ENCODE results near the gene TNS1. TPM values are rescaled to one million over a fixed set of nuclear protein-coding genes. Genes with fewer than 3 reads are reported as not detected.

Gene TNS1
- total and polyA plus RNA-seq, 9 of the 15 experiments (the other 6 are each of a cell fraction or from before 2014, with no cell fraction given), result 0.13 to 2.7 (median 0.77) TPM

DNA sequence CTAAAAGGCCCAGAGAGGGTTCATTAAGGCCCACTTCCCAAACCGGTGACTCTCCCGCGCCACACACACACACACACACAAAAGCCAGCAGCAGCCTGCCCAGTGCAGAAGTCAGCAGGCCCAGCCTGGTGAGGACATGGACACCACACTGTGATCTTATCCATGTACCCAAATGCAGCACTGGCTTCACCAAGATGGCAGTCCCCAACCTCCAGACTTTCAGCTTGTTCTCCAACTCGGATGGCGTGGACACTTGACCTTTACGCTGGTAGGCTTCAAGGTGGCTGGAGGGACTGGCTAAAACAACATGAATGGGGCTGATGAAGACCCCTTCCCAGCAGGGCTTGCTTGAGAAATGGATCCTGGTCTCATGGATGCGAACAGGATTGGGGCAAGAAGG is 50.4 kb downstream of the TNS1 start (continued):
- TF ChIP-seq, protein P1, sequence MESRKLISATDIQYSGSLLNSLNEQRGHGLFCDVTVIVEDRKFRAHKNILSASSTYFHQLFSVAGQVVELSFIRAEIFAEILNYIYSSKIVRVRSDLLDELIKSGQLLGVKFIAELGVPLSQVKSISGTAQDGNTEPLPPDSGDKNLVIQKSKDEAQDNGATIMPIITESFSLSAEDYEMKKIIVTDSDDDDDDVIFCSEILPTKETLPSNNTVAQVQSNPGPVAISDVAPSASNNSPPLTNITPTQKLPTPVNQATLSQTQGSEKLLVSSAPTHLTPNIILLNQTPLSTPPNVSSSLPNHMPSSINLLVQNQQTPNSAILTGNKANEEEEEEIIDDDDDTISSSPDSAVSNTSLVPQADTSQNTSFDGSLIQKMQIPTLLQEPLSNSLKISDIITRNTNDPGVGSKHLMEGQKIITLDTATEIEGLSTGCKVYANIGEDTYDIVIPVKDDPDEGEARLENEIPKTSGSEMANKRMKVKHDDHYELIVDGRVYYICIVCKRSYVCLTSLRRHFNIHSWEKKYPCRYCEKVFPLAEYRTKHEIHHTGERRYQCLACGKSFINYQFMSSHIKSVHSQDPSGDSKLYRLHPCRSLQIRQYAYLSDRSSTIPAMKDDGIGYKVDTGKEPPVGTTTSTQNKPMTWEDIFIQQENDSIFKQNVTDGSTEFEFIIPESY (CRISPR knock-in tag; IDR thresholded peaks at IDR 0.05), result no peak
- no peak for TF ChIP-seq MCM3 (IDR thresholded peaks at IDR 0.05)
- TF ChIP-seq CREB1 (IDR thresholded peaks at IDR 0.05), result no peak
- no peak for TF ChIP-seq CREB1 (CRISPR knock-in tag; IDR thresholded peaks at IDR 0.05)
- TF ChIP-seq SRSF3 (IDR thresholded peaks at IDR 0.05; ENCODE audit: insufficient read depth, low read length), result no peak
- TF ChIP-seq KDM4B (IDR thresholded peaks at IDR 0.05; ENCODE audit: borderline replicate concordance in 2 of 2, low read depth in 1 of 2), result no peak

DNA sequence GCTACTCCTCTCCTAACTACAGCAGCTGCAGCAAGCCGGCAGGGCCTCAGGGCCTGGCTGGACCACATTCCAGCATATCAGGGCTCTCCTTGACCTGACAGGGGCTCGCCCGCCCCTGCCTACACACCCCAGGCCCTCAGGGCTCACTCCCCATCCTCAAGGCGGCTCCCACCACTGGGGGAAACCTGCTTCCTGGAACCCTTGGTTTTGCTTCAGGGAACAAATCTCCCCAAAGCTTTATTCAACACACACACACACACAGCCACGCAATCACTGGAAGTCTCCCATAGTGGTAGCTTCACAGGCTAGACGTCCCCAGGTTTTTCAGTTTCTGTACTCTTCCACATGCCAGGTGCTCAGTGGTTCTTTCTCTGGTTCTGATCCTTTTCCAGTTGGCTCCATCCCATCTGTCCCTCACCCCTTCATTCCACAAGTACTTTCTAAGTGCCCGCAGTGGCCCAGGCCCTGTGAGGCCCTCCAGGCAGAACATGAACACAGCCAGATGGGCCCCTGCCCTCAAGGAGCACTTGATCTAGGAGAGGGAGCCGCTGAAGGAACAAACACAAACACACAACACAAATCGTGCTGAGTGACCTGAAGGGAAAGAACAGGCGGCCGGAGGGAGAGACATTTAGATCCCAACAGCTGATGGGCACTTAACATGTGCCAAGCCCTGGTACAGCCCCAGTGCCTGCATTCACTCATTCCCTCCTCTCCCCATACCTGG is 51.1 kb downstream of the TNS1 start:
- in situ Hi-C loops (cut with MboI), result no loop called here
- DNase-seq (ENCODE audit: extremely low read depth in 1 of 4, low spot score in 3 of 4) (no peak), FAIRE-seq (no peak), ATAC-seq (no peak)
- ChIA-PET CTCF (ENCODE audit: low intra/inter-chr PET ratio) (no interaction called here), POLR2A (no interaction called here)
- H3K9me1 ChIP-seq (ENCODE audit: control insufficient read depth, insufficient read depth, low read length), result no peaks in the 10 kb centered on the region
- H3K27me3 ChIP-seq (ENCODE audit: control insufficient read depth in 2 of 2, insufficient read depth in 2 of 2, low read length in 2 of 2), result peaks cover 0 to 52% of the 10 kb centered on the region in 2 experiments; a peak in 4 of 5 replicates
- no peak overlapping the region for H3K4me3 ChIP-seq
- no peaks in the 10 kb centered on the region for H3K79me2 ChIP-seq (ENCODE audit: control insufficient read depth, insufficient read depth, low read length)
- no peak for TF ChIP-seq SMARCA4 (IDR thresholded peaks at IDR 0.05)
- no peak for TF ChIP-seq ETS2 (tag; IDR thresholded peaks at IDR 0.05; ENCODE audit: borderline replicate concordance, poor library complexity, severe bottlenecking)
- no peak for TF ChIP-seq KLF6 (CRISPR knock-in tag; IDR thresholded peaks at IDR 0.05; ENCODE audit: borderline replicate concordance)
- TF ChIP-seq KLF13 (tag; IDR thresholded peaks at IDR 0.05; ENCODE audit: borderline replicate concordance, low read depth), result no peak
- TF ChIP-seq, protein P2, sequence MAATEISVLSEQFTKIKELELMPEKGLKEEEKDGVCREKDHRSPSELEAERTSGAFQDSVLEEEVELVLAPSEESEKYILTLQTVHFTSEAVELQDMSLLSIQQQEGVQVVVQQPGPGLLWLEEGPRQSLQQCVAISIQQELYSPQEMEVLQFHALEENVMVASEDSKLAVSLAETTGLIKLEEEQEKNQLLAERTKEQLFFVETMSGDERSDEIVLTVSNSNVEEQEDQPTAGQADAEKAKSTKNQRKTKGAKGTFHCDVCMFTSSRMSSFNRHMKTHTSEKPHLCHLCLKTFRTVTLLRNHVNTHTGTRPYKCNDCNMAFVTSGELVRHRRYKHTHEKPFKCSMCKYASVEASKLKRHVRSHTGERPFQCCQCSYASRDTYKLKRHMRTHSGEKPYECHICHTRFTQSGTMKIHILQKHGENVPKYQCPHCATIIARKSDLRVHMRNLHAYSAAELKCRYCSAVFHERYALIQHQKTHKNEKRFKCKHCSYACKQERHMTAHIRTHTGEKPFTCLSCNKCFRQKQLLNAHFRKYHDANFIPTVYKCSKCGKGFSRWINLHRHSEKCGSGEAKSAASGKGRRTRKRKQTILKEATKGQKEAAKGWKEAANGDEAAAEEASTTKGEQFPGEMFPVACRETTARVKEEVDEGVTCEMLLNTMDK (IDR thresholded peaks at IDR 0.05; ENCODE audit: borderline replicate concordance, insufficient read depth, low read depth, low read length, poor library complexity, severe bottlenecking), result no peak
- no peak for TF ChIP-seq BRD9 (IDR thresholded peaks at IDR 0.05; ENCODE audit: low read depth, partially characterized antibody)
- no peak for TF ChIP-seq MED1 (CRISPR knock-in tag; IDR thresholded peaks at IDR 0.05; ENCODE audit: borderline replicate concordance)
- no peak for TF ChIP-seq BRCA1 (IDR thresholded peaks at IDR 0.05)
- TF ChIP-seq BRCA1 (CRISPR knock-in tag; IDR thresholded peaks at IDR 0.05), result no peak
- no peak for TF ChIP-seq TFAM (CRISPR knock-in tag; conservative IDR thresholded peaks at IDR 0.05)
- TF ChIP-seq, protein P3, sequence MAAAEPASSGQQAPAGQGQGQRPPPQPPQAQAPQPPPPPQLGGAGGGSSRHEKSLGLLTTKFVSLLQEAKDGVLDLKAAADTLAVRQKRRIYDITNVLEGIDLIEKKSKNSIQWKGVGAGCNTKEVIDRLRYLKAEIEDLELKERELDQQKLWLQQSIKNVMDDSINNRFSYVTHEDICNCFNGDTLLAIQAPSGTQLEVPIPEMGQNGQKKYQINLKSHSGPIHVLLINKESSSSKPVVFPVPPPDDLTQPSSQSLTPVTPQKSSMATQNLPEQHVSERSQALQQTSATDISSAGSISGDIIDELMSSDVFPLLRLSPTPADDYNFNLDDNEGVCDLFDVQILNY (CRISPR knock-in tag; IDR thresholded peaks at IDR 0.05), result no peak
- H3K4me1 ChIP-seq (replicated peaks in 1 of 2; ENCODE audit: control insufficient read depth in 2 of 2, insufficient read depth in 2 of 2, low read length in 2 of 2), result no peaks in the 10 kb centered on the region
- intact Hi-C loops (cut with micrococcal nuclease), result no loop called here
- no peaks in the 10 kb centered on the region for H4K20me1 ChIP-seq (replicated peaks; ENCODE audit: control insufficient read depth, insufficient read depth, low read length)
- BruUV-seq (replicated peaks), result no TSS peak
- H3K27ac ChIP-seq (ENCODE audit: extremely low read depth, low read depth, low read length), result no peak overlapping the region
- no peaks in the 10 kb centered on the region for H3K9me3 ChIP-seq (replicated peaks; ENCODE audit: control insufficient read depth, insufficient read depth, low read depth, low read length)
- no peaks in the 10 kb centered on the region for H3K36me3 ChIP-seq (ENCODE audit: control insufficient read depth, insufficient read depth, low read length)
- no peak overlapping the region for H2AFZ ChIP-seq (ENCODE audit: low read depth, low read length)
- 2% methylated on average over 6 of the region's 11 CpGs for WGBS (ENCODE audit: insufficient coverage, low coverage, missing lambda C conversion rate)
- no peak overlapping the region for H3K9ac ChIP-seq (ENCODE audit: insufficient read depth in 1 of 2, low read depth in 2 of 2, low read length in 2 of 2)
- no peak overlapping the region for H3K4me2 ChIP-seq (ENCODE audit: insufficient read depth, low read length)

Data from K562 (cell line).